Upper lobe of left lung (tissue), 4 donors: ENCODE data around the gene CABLES1.

Experiments
- EP300 ChIP-seq, 4 donors: sonication (generic); formaldehyde crosslinking; IDR thresholded peaks; one replicate each; pipeline ENCODE4 v1.5.1; 2017; ENCODE audit warnings: antibody characterized with exemption in 4 of 4, control low read depth in 2 of 4
- POLR2AphosphoS5 ChIP-seq, 2 donors: sonication (generic); formaldehyde crosslinking; IDR thresholded peaks; one replicate each; pipeline ENCODE4 v1.5.1; 2017; ENCODE audit warnings: antibody characterized with exemption in 2 of 2
- TF ChIP-seq, protein P1 (sequence below), 6 experiments: fragments of 450-650 bp in 4 of 6; fragments of 200-600 bp in 2 of 6; sonication (generic) in 2 of 6; IDR thresholded peaks; one replicate each; pipeline ENCODE4 v1.5.1; 2016 to 2019; ENCODE audit warnings: antibody characterized with exemption in 6 of 6

DNA sequence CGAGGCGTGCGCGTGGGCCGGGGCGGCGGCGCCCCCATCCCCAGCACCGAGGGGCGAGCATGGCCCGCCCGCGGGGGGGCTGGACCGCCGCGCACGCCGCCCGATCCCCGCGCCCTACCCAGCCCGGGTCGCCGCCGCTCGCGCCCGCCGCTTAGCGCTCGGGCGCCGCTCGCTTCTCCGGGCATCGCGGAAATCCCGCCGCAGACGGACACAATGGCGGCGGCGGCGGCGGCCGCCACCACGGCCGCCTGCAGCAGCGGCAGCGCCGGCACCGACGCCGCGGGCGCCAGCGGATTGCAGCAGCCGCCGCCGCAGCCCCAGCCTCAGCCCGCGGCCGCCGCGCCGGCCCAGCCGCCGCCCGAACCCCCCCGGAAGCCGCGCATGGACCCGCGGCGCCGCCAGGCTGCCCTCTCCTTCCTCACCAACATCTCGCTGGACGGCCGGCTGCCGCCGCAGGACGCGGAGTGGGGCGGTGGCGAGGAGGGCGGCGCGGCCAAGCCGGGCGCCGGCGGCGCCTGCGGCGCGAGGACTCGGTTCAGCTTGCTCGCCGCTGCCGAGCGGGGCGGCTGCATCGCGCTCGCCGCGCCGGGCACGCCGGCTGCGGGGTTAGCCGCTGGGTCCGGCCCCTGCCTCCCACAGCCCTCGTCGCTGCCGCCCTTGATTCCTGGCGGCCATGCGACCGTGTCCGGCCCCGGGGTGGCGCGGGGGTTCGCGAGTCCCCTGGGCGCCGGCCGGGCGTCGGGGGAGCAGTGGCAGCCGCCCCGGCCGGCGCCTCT lies 453 bp downstream of the CABLES1 start:
- TF ChIP-seq, protein P1, sequence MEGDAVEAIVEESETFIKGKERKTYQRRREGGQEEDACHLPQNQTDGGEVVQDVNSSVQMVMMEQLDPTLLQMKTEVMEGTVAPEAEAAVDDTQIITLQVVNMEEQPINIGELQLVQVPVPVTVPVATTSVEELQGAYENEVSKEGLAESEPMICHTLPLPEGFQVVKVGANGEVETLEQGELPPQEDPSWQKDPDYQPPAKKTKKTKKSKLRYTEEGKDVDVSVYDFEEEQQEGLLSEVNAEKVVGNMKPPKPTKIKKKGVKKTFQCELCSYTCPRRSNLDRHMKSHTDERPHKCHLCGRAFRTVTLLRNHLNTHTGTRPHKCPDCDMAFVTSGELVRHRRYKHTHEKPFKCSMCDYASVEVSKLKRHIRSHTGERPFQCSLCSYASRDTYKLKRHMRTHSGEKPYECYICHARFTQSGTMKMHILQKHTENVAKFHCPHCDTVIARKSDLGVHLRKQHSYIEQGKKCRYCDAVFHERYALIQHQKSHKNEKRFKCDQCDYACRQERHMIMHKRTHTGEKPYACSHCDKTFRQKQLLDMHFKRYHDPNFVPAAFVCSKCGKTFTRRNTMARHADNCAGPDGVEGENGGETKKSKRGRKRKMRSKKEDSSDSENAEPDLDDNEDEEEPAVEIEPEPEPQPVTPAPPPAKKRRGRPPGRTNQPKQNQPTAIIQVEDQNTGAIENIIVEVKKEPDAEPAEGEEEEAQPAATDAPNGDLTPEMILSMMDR (IDR thresholded peaks at IDR 0.05), result no peak
- TF ChIP-seq POLR2AphosphoS5 (IDR thresholded peaks at IDR 0.05) (no peak), EP300 (IDR thresholded peaks at IDR 0.05) (no peak)
